Neural progenitor cell (in vitro differentiated cells): ENCODE data around the gene SDE2. TPM values are rescaled to one million over a fixed set of nuclear protein-coding genes. Genes with fewer than 3 reads are reported as not detected.
A peak's percentile ranks its signal among the peaks of the same experiment; 100 is the strongest.

Experiments used
- DNase-seq: peaks from one replicate; pipeline ENCODE4 v3.0.0-alpha.2; 2016; ENCODE audit warnings: low spot score
- H2AFZ ChIP-seq: fragments of 200-600 bp; sonication (generic); replicated peaks from 2 replicates; pipeline ENCODE4 v1.6.1; 2016; ENCODE audit warnings: antibody characterized with exemption
- H3F3A ChIP-seq: fragments of 200-600 bp; sonication (generic); 2 replicates; pipeline ENCODE4 v1.6.1; 2016; ENCODE audit warnings: antibody characterized with exemption, low read depth
- H3K27ac ChIP-seq: fragments of 200-600 bp; sonication (generic); 2 replicates; pipeline ENCODE4 v1.5.1; 2016; ENCODE audit warnings: mild to moderate bottlenecking
- H3K27me3 ChIP-seq: fragments of 200-600 bp; sonication (generic); 2 replicates; pipeline ENCODE4 v1.6.1; 2016; ENCODE audit warnings: mild to moderate bottlenecking, moderate library complexity
- H3K36me3 ChIP-seq: fragments of 200-600 bp; sonication (generic); 2 replicates; pipeline ENCODE4 v1.5.1; 2016
- H3K4me1 ChIP-seq: fragments of 200-600 bp; sonication (generic); 2 replicates; pipeline ENCODE4 v1.6.1; 2016; ENCODE audit warnings: mixed run types
- H3K4me2 ChIP-seq: fragments of 200-600 bp; sonication (generic); 2 replicates; pipeline ENCODE4 v1.6.1; 2016
- H3K4me3 ChIP-seq: fragments of 200-600 bp; sonication (generic); 2 replicates; pipeline ENCODE4 v1.5.1; 2016
- H3K79me2 ChIP-seq: fragments of 200-600 bp; sonication (generic); 2 replicates; pipeline ENCODE4 v1.6.1; 2016; ENCODE audit warnings: low read depth
- H3K9ac ChIP-seq: fragments of 200-600 bp; sonication (generic); 2 replicates; pipeline ENCODE4 v1.6.1; 2016
- H3K9me3 ChIP-seq: fragments of 200-600 bp; sonication (generic); 2 replicates; pipeline ENCODE4 v1.5.1; 2016; ENCODE audit warnings: low read depth
- H4K20me1 ChIP-seq: fragments of 200-600 bp; sonication (generic); 2 replicates; pipeline ENCODE4 v1.6.1; 2016; ENCODE audit warnings: low read depth
- H3K27ac Mint-ChIP-seq: 3 replicates; pipeline ENCODE4 v1.8.0; 2021; ENCODE audit warnings: mixed read lengths
- H3K27me3 Mint-ChIP-seq: 2 replicates; pipeline ENCODE4 v1.8.0; 2022; ENCODE audit warnings: low read depth, mild to moderate bottlenecking, inconsistent platforms, moderate library complexity, mixed read lengths; ENCODE audit not compliant: insufficient read depth
- H3K36me3 Mint-ChIP-seq: 3 replicates; pipeline ENCODE4 v1.8.0; 2021; ENCODE audit warnings: mixed read lengths
- H3K4me1 Mint-ChIP-seq: 3 replicates; pipeline ENCODE4 v1.8.0; 2021; ENCODE audit warnings: mixed read lengths
- H3K4me3 Mint-ChIP-seq: 3 replicates; pipeline ENCODE4 v1.8.0; 2021; ENCODE audit warnings: mild to moderate bottlenecking, moderate library complexity, mixed read lengths
- H3K9me3 Mint-ChIP-seq: 3 replicates; pipeline ENCODE4 v1.8.0; 2020; ENCODE audit warnings: mixed read lengths
- EZH2 ChIP-seq: fragments of 200-600 bp; sonication (generic); IDR thresholded peaks from 2 replicates; pipeline ENCODE4 v1.6.1; 2017; ENCODE audit warnings: antibody characterized with exemption, mild to moderate bottlenecking, moderate library complexity
- EZH2phosphoT487 ChIP-seq: fragments of 200-600 bp; sonication (generic); IDR thresholded peaks from 2 replicates; pipeline ENCODE4 v1.6.1; 2017; ENCODE audit warnings: antibody characterized with exemption
- total RNA-seq: library from RNA; depleted of rRNA; stranded (reverse); fragments of >200 nt; gene quantifications from 2 replicates; pipeline ENCODE4 v1.2.3, GENCODE V29; 2015; ENCODE audit warnings: low replicate concordance
- TF ChIP-seq, protein P1 (sequence below): fragments of 200-600 bp; sonication (generic); IDR thresholded peaks from 2 replicates; pipeline ENCODE4 v1.5.1; 2017; ENCODE audit warnings: antibody characterized with exemption, mild to moderate bottlenecking

Gene SDE2
- total RNA-seq, 1 donor from 2014 or later, result 29.2 TPM

DNA sequence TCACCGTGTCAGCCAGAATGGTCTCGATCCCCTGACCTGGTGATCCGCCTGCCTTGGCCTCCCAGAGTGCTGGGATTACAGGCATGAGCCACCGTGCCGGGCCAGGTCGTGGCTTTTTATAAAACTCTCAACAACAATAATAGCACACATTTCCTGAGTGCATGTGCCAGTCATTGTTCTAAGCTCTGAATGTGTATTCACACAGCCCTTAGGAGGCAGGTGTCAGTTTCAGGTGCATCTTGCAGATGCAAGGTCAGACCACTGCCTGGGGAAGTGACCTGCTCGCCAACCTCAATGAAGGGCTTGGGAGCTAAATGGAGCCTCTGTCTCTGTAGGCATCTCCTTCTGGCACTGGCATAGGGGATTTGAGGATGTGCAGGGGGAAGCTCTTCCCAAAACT lies 56.6 kb downstream of the SDE2 start:
- TF ChIP-seq, protein P1, sequence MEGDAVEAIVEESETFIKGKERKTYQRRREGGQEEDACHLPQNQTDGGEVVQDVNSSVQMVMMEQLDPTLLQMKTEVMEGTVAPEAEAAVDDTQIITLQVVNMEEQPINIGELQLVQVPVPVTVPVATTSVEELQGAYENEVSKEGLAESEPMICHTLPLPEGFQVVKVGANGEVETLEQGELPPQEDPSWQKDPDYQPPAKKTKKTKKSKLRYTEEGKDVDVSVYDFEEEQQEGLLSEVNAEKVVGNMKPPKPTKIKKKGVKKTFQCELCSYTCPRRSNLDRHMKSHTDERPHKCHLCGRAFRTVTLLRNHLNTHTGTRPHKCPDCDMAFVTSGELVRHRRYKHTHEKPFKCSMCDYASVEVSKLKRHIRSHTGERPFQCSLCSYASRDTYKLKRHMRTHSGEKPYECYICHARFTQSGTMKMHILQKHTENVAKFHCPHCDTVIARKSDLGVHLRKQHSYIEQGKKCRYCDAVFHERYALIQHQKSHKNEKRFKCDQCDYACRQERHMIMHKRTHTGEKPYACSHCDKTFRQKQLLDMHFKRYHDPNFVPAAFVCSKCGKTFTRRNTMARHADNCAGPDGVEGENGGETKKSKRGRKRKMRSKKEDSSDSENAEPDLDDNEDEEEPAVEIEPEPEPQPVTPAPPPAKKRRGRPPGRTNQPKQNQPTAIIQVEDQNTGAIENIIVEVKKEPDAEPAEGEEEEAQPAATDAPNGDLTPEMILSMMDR, result no peak
- no peak for TF ChIP-seq EZH2
- Mint-ChIP-seq H3K27ac (no peak overlapping the region), H3K4me1 (peaks cover 42% of the 10 kb centered on the region), H3K36me3 (no peaks in the 10 kb centered on the region), H3K27me3 (peaks cover 7% of the 10 kb centered on the region), H3K4me3 (no peak overlapping the region), H3K9me3 (no peaks in the 10 kb centered on the region)
- no peaks in the 10 kb centered on the region for H3K9me3 ChIP-seq
- no peak overlapping the region for H3K4me2 ChIP-seq
- no peak overlapping the region for H3K27ac ChIP-seq
- peaks cover 28% of the 10 kb centered on the region for H3K27me3 ChIP-seq
- H3K4me1 ChIP-seq, result peaks cover 36% of the 10 kb centered on the region
- no peaks in the 10 kb centered on the region for H3K79me2 ChIP-seq
- no peaks in the 10 kb centered on the region for H3K36me3 ChIP-seq
- no peak overlapping the region for H3K4me3 ChIP-seq
- DNase-seq, result no peak
- no peak overlapping the region for H2AFZ ChIP-seq
- no peak overlapping the region for H3K9ac ChIP-seq
- H3F3A ChIP-seq, result peaks cover 17% of the 10 kb centered on the region
- no peaks in the 10 kb centered on the region for H4K20me1 ChIP-seq

DNA sequence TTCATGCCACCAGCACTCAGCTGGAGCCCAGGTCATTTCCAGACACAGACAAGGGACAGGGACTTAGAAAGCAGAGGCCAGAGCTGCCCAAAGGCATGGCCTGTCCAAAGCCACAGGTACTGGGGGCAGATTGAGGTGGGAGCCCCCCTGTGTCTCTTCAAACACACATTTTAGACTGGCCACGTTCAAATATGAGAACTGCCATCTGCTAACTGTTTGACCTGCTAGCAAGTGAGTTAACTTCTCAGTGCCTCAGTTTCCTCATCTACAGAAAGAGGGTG lies 57.3 kb downstream of the SDE2 start:
- Histone ChIP-seq H3K27ac (no peak overlapping the region), H3F3A (peaks cover 17% of the 10 kb centered on the region), H3K4me3 (no peak overlapping the region), H3K9ac (no peak overlapping the region), H3K9me3 (no peaks in the 10 kb centered on the region), H3K4me2 (peak overlapping the region; percentile 46), H3K27me3 (peaks cover 23% of the 10 kb centered on the region), H3K79me2 (no peaks in the 10 kb centered on the region), H2AFZ (no peak overlapping the region), H3K4me1 (peaks cover 36% of the 10 kb centered on the region), H3K36me3 (no peaks in the 10 kb centered on the region), H4K20me1 (no peaks in the 10 kb centered on the region)
- Mint-ChIP-seq H3K36me3 (no peaks in the 10 kb centered on the region), H3K4me3 (no peak overlapping the region), H3K27me3 (peaks cover 7% of the 10 kb centered on the region), H3K4me1 (peaks cover 42% of the 10 kb centered on the region), H3K27ac (peak overlapping the region; percentile 89), H3K9me3 (no peaks in the 10 kb centered on the region)
- TF ChIP-seq, protein P1, result no peak
- TF ChIP-seq EZH2phosphoT487 (no peak), EZH2 (no peak)
- no peak for DNase-seq

DNA sequence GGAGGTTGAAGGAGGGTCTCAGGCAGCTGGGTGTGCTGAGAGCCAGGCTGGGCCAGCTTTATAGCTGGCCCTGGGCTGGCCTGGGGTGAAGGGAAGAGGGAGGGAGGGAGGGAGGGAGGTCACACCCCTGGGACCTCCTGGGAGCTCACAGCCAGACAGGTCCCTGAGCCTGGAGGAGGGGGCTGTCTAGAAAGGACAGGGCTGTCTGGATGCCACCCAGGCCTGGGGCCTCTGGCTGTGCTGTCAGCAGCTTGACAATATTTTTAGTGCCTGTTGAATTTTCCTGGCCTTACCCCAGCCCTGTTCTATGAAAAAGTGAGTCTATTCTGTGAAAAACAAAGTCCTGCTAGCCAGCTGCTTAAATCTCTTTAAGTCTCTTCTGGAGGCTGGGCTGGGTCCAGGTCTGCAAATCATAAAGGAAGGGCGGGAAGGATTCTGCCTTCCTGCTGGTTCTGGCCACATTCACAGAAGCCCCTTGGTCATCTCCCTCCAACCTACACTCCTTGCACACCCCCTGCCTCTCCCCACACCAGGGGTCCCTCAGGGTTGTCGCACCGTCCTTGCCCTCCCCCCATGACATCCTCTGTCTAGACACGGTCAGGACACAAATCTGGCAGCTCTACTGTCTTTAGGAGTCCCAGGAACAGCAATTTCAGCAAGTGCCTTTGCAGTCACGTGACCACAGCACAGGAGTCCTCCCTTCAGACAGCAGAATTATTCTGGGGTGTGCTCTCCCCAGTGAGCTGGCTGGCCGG lies 57.8 kb downstream of the SDE2 start, which contains the start of gene LEFTY2:
TSS of gene LEFTY2 (minus strand) at position 34 of the 755 bp plus-strand sequence. CDS start 80 bp downstream, outside the sequence.
- Mint-ChIP-seq H3K27ac (peak within 1 kb of the TSS; percentile 89), H3K4me3 (no peak within 1 kb of the TSS), H3K36me3 (no peaks in the 10 kb centered on the region), H3K9me3 (no peaks in the 10 kb centered on the region), H3K27me3 (peaks cover 6% of the 10 kb centered on the region), H3K4me1 (peaks cover 38% of the 10 kb centered on the region)
- no peak within 1 kb of the TSS for H3K27ac ChIP-seq
- peak within 1 kb of the TSS; percentile 46 for H3K4me2 ChIP-seq
- TF ChIP-seq, protein P1, result no peak
- TF ChIP-seq EZH2, result no peak
- peaks cover 19% of the 10 kb centered on the region for H3K27me3 ChIP-seq
- no peak within 1 kb of the TSS for H3K9ac ChIP-seq
- no peaks in the 10 kb centered on the region for H4K20me1 ChIP-seq
- H3K79me2 ChIP-seq, result no peaks in the 10 kb centered on the region
- H3K4me3 ChIP-seq, result no peak within 1 kb of the TSS
- H3K4me1 ChIP-seq, result peaks cover 35% of the 10 kb centered on the region
- H2AFZ ChIP-seq, result no peak within 1 kb of the TSS
- no peaks in the 10 kb centered on the region for H3K36me3 ChIP-seq
- DNase-seq, result peak; percentile 33
- H3K9me3 ChIP-seq, result no peaks in the 10 kb centered on the region
- peaks cover 17% of the 10 kb centered on the region for H3F3A ChIP-seq
